Heart left ventricle (tissue), 16 donors: ENCODE measurements around the gene CBX5. TPM values are rescaled to one million over a fixed set of nuclear protein-coding genes. Genes with fewer than 3 reads are reported as not detected.

Experiments used
- ATAC-seq, 4 donors: fragments of 200-7000 bp; cut with Tn5 transposase; one replicate each; pipeline ENCODE4 v1.9.1; 2020 to 2022; ENCODE audit warnings: moderate library complexity in 4 of 4, mild to moderate bottlenecking in 3 of 4, moderate number of reproducible peaks in 1 of 4
- DNase-seq, 5 donors: peaks; one replicate each; pipeline ENCODE4 v3.0.0-alpha.2; 2020
- H3K27ac ChIP-seq, 12 donors: fragments of 200-600 bp; sonication (generic) in 4 of 12; one replicate each; pipeline versions ENCODE4 v1.5.0 to v1.8.0; 2016 to 2022; ENCODE audit warnings: mild to moderate bottlenecking in 2 of 12
- H3K27me3 ChIP-seq, 9 donors: fragments of 200-600 bp; sonication (generic) in 2 of 9; one replicate each; pipeline versions ENCODE4 v1.5.1 to v1.8.0; 2016 to 2022; ENCODE audit warnings: mild to moderate bottlenecking in 3 of 9
- H3K36me3 ChIP-seq, 9 donors: fragments of 200-600 bp; sonication (generic) in 2 of 9; one replicate each; pipeline versions ENCODE4 v1.5.0 to v1.8.0; 2018 to 2022; ENCODE audit warnings: mild to moderate bottlenecking in 2 of 9
- H3K4me1 ChIP-seq, 12 donors: fragments of 200-600 bp; sonication (generic) in 4 of 12; one replicate each; pipeline versions ENCODE4 v1.5.0 to v1.8.0; 2016 to 2022; ENCODE audit warnings: mild to moderate bottlenecking in 3 of 12
- H3K4me3 ChIP-seq, 12 donors: fragments of 200-600 bp; sonication (generic) in 4 of 12; one replicate each; pipeline versions ENCODE4 v1.5.0 to v1.8.0; 2017 to 2022; ENCODE audit warnings: mild to moderate bottlenecking in 9 of 12, moderate library complexity in 4 of 12
- H3K9me3 ChIP-seq, 12 donors: fragments of 200-600 bp; sonication (generic) in 4 of 12; one replicate each; pipeline versions ENCODE4 v1.5.0 to v1.8.0; 2016 to 2022; ENCODE audit warnings: mild to moderate bottlenecking in 1 of 12
- POLR2A ChIP-seq, 2 donors: fragments of 450-650 bp; IDR thresholded peaks; one replicate each; pipeline ENCODE4 v1.6.1; 2017; ENCODE audit warnings: antibody characterized with exemption in 2 of 2, mild to moderate bottlenecking in 2 of 2, moderate library complexity in 2 of 2
- WGBS, 4 donors: extraction: QIAGEN DNeasy Blood & Tissue Kit in 2 of 4; methylation state at CpG; one replicate each; pipeline versions ENCODE4 v1.1.5 to v1.1.7; 2013 to 2018; 5-methylcytosine and 5-hydroxymethylcytosine counted together
- intact Hi-C, 10 donors: fragments of 100-400 bp; cut with DNase I; formaldehyde crosslinking; loops; one replicate each; pipeline versions ENCODE4 v1.11.1 to v1.14.2; 2022
- polyA plus RNA-seq, 2 donors: library from polyadenylated mRNA; stranded (reverse); fragments of 200-250 nt; gene quantifications; one replicate each; pipeline ENCODE4 v1.2.3, GENCODE V29; 2013
- total RNA-seq, 9 donors: library from RNA; depleted of rRNA in 2 of 9; stranded (reverse); fragments of >200 nt in 2 of 9; fragmentation: NEBNext Ultra II Directional in 3 of 9; extraction: Animal tissue kit (Norgen Biotek cat#: 25700) in 3 of 9; gene quantifications; one replicate each; pipeline versions ENCODE4 v1.1.0 to v1.2.4, GENCODE V29; 2016 to 2023
- TF ChIP-seq, protein P1 (sequence below), 12 donors: fragments of 200-600 bp; sonication (generic) in 4 of 12; IDR thresholded peaks; one replicate each; pipeline versions ENCODE4 v1.5.0 to v1.8.0; 2018 to 2022; ENCODE audit warnings: antibody characterized with exemption in 12 of 12, mild to moderate bottlenecking in 5 of 12
- donor health status: ischemic (EF 13 %, LVEDD 7.1; RV severe dilation, severe dysfunction).
- donor health status: healthy with polysubstance abuse.
- donor health status: DM: no; HTN: yes; CAD: no.
- donor health status: DM: no; HTN: no; CAD: no.
- donor health status: ischemic (EF 25% LVEDD 6.9; RV normal size, moderate dysfunction).
- donor health status: ischemic (EF 25% LVEDD 5.7; RV mildly dilated, moderate dysfunction).
- donor health status: healthy.
- donor health status: DM: yes; HTN: yes; CAD: no.
- donor health status: ischemic (EF 35%, LVEDD 5.7; RV mildly dilated, moderate dysfunction).
- donor health status: nonischemic (EF 11% LVEDD 7.7; RV severe dilation, severe dysfunction).
- donor health status: DM: yes; HTN: yes; CAD: no.
- donor health status: PGD.
- donor health status: ischemic (EF 29% LVEDD 5.4; RV normal size, mild dysfunction).
- donor health status: nonischemic (EF 23%, LVEDD 6.1; RV moderate dilation, normal function).

CBX5 gene
- total and polyA plus RNA-seq, 11 donors, result 18.4 to 59.5 (median 39.9) TPM

GRCh38 chr12:54279227-54279631 lies 693 bp downstream of the CBX5 start:
- Histone ChIP-seq H3K9me3 (no peaks in the 10 kb centered on the region), H3K27ac (peak overlapping the region; percentile 82 to 99 (median 94)), H3K4me1 (peaks cover 7 to 54% (median 47%) of the 10 kb centered on the region in 12 donors), H3K27me3 (no peaks in the 10 kb centered on the region), H3K4me3 (peak overlapping the region; percentile 60 to 93 (median 72)), H3K36me3 (peaks cover 0 to 31% (median 29%) of the 10 kb centered on the region in 9 donors)
- no peak for TF ChIP-seq POLR2A (IDR thresholded peaks at IDR 0.05)
- TF ChIP-seq, protein P1, sequence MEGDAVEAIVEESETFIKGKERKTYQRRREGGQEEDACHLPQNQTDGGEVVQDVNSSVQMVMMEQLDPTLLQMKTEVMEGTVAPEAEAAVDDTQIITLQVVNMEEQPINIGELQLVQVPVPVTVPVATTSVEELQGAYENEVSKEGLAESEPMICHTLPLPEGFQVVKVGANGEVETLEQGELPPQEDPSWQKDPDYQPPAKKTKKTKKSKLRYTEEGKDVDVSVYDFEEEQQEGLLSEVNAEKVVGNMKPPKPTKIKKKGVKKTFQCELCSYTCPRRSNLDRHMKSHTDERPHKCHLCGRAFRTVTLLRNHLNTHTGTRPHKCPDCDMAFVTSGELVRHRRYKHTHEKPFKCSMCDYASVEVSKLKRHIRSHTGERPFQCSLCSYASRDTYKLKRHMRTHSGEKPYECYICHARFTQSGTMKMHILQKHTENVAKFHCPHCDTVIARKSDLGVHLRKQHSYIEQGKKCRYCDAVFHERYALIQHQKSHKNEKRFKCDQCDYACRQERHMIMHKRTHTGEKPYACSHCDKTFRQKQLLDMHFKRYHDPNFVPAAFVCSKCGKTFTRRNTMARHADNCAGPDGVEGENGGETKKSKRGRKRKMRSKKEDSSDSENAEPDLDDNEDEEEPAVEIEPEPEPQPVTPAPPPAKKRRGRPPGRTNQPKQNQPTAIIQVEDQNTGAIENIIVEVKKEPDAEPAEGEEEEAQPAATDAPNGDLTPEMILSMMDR (IDR thresholded peaks at IDR 0.05), result no peak
- WGBS, 4 donors, result 0 to 1% (median 0%) methylated on average over 19 of the region's 19 CpGs
- DNase-seq, result no peak
- no peak for ATAC-seq
- intact Hi-C loops, result loop anchor here in 2 of 10 donors (2.0 kb wide), 3 partner anchors 18 to 46 kb away; partner anchors contain the start of gene COPZ1 (in 1 of the 2)

GRCh38 chr12:54277823-54278276 lies 2.1 kb downstream of the CBX5 start:
- 23 to 41% (median 33%) methylated on average over 2 to 5 of the region's 5 CpGs for WGBS, 4 donors
- Histone ChIP-seq H3K27ac (peak overlapping the region in 10 of 12 donors; percentile 87 to 99 (median 94)), H3K27me3 (no peaks in the 10 kb centered on the region), H3K4me3 (peak overlapping the region in 7 of 12 donors; percentile 61 to 93 (median 80)), H3K36me3 (peaks cover 0 to 30% (median 27%) of the 10 kb centered on the region in 9 donors), H3K4me1 (peaks cover 0 to 46% (median 33%) of the 10 kb centered on the region in 12 donors), H3K9me3 (no peaks in the 10 kb centered on the region)
- TF ChIP-seq, protein P1 (IDR thresholded peaks at IDR 0.05), result no peak
- TF ChIP-seq POLR2A (IDR thresholded peaks at IDR 0.05), result no peak
- no peak for ATAC-seq
- no peak for DNase-seq
- intact Hi-C loops, result loop anchor here in 2 of 10 donors (2.0 kb wide), 3 partner anchors 17 to 47 kb away; partner anchors contain the start of gene COPZ1 (in 1 of the 2)

DNA sequence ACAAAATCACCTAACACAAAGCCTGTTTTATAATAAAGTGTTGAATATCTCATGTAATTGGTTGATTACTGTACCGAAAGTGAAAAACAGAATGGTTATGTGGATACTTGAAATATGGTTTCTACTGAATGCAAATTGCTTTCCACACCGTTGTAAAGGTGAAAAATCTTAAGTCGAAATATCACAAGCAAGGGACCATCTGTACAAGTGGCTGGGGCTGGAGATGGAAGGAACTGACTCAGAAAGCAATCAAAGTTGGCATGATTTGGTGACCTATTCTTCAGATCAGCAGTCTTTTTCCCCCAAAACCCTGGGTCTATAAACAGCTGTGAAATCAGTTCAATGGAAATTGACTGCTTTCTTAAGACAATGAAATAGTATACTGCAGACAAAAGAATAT lies 3.6 kb downstream of the CBX5 start:
- Histone ChIP-seq H3K9me3 (no peaks in the 10 kb centered on the region), H3K27me3 (no peaks in the 10 kb centered on the region), H3K4me3 (no peak overlapping the region), H3K36me3 (peaks cover 0 to 24% (median 14%) of the 10 kb centered on the region in 9 donors), H3K27ac (no peak overlapping the region), H3K4me1 (peaks cover 0 to 31% (median 18%) of the 10 kb centered on the region in 12 donors)
- no peak for ATAC-seq
- 84 to 93% (median 89%) methylated on average over 3 of the region's 3 CpGs for WGBS, 4 donors
- intact Hi-C loops, result no loop called here
- TF ChIP-seq, protein P1 (IDR thresholded peaks at IDR 0.05), result no peak
- no peak for TF ChIP-seq POLR2A (IDR thresholded peaks at IDR 0.05)
- no peak for DNase-seq

GRCh38 chr12:54273981-54274380 lies 5.9 kb downstream of the CBX5 start:
- no peak for DNase-seq
- no peak overlapping the region for H3K4me3 ChIP-seq
- TF ChIP-seq, protein P1 (IDR thresholded peaks at IDR 0.05), result no peak
- TF ChIP-seq POLR2A (IDR thresholded peaks at IDR 0.05), result no peak
- H3K9me3 ChIP-seq, result no peaks in the 10 kb centered on the region
- peak in 2 of 4 donors; percentile 37 to 45 for ATAC-seq
- H3K4me1 ChIP-seq, result peaks cover 0 to 27% (median 17%) of the 10 kb centered on the region in 12 donors
- H3K36me3 ChIP-seq, result peaks cover 0 to 21% (median 13%) of the 10 kb centered on the region in 9 donors
- intact Hi-C loops, result no loop called here
- H3K27me3 ChIP-seq, result no peaks in the 10 kb centered on the region
- no peak overlapping the region for H3K27ac ChIP-seq
- 78 to 83% (median 79%) methylated on average over 2 of the region's 2 CpGs for WGBS, 4 donors
